Activated CD4-positive, alpha-beta T cell treated with anti-CD3 and anti-CD28 coated beads, Interleukin-2, amount 10 ng/mL, durations not matched to agents 24 days and 14 days (primary cell): ENCODE results near the gene BRPF1. TPM values are rescaled to one million over a fixed set of nuclear protein-coding genes. Genes with fewer than 3 reads are reported as not detected.

Experiments
- DNase-seq: peaks from one replicate; pipeline ENCODE4 v3.0.0; 2022
- H3K27ac Mint-ChIP-seq: one replicate; pipeline ENCODE4 v1.8.0; 2022; ENCODE audit warnings: mild to moderate bottlenecking, mixed read lengths
- H3K27me3 Mint-ChIP-seq: one replicate; pipeline ENCODE4 v1.8.0; 2022; ENCODE audit warnings: mixed read lengths
- H3K36me3 Mint-ChIP-seq: one replicate; pipeline ENCODE4 v1.8.0; 2022; ENCODE audit warnings: low read depth, mild to moderate bottlenecking, mixed read lengths
- H3K4me1 Mint-ChIP-seq: one replicate; pipeline ENCODE4 v1.8.0; 2021; ENCODE audit warnings: mixed read lengths
- H3K4me3 Mint-ChIP-seq: one replicate; pipeline ENCODE4 v1.8.0; 2022; ENCODE audit warnings: mild to moderate bottlenecking, moderate library complexity, mixed read lengths
- H3K9me3 Mint-ChIP-seq: one replicate; pipeline ENCODE4 v1.8.0; 2021; ENCODE audit warnings: mixed read lengths
- intact Hi-C: fragments of 100-400 bp; cut with micrococcal nuclease; formaldehyde crosslinking; loops from one replicate; pipeline ENCODE4 v1.15.1; 2023
- total RNA-seq: library from RNA; stranded (reverse); gene quantifications from 2 replicates; pipeline ENCODE4 v1.2.3, GENCODE V29; 2022

Gene BRPF1
- total RNA-seq, 1 donor from 2014 or later = 45.3 TPM

DNA sequence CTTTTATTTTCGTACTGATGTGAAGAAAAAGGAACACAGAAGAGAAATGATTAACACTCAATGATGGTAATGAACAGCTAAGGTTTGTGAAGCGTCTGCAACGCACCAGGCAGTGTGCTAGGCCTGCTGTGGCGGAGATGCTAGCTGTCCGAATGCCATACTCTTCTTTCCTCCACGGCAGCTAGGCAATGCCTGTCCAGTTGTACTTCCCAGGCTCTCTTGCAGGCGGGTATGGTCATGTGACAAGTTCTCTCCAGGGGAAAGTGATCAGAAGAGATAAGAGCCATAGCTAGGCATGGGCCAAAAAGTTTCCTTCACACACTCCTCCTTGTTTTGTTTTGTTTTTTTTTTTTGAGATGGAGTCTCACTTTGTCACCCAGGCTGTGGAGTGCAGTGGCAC, 54.1 kb downstream of the BRPF1 start:
- intact Hi-C loops = no loop called here
- Mint-ChIP-seq H3K27ac (no peak overlapping the region), H3K27me3 (no peaks in the 10 kb centered on the region), H3K4me1 (peaks cover 49% of the 10 kb centered on the region), H3K4me3 (no peak overlapping the region), H3K36me3 (peaks cover 68% of the 10 kb centered on the region), H3K9me3 (no peaks in the 10 kb centered on the region)
- DNase-seq = no peak

DNA sequence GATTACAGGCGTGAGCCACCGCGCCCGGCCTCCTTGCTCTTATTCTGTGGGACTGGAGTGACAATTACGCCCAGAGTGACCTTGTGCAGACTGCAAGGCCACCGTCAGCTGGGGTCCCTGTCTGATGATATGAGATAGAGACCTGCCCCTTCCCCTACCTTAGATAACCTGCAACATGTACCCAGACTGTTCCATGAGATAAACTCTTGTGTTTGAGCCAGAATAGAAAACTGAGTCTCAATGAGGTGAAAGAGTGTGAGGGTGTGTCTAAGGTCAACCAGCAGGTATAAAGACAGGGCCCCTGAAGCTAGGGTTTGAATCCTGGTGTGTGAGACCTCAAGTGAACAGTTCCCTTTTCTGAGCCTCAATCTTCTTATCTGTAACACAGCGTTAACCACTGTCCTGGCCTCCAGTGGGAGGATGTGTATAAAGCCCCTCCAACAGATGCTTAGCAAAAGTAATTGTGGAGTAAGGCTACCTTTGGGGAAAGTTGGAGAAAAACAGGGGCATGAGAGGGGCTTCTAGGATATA, 54.7 kb downstream of the BRPF1 start:
- H3K27ac Mint-ChIP-seq = peak overlapping the region; percentile 60

DNA sequence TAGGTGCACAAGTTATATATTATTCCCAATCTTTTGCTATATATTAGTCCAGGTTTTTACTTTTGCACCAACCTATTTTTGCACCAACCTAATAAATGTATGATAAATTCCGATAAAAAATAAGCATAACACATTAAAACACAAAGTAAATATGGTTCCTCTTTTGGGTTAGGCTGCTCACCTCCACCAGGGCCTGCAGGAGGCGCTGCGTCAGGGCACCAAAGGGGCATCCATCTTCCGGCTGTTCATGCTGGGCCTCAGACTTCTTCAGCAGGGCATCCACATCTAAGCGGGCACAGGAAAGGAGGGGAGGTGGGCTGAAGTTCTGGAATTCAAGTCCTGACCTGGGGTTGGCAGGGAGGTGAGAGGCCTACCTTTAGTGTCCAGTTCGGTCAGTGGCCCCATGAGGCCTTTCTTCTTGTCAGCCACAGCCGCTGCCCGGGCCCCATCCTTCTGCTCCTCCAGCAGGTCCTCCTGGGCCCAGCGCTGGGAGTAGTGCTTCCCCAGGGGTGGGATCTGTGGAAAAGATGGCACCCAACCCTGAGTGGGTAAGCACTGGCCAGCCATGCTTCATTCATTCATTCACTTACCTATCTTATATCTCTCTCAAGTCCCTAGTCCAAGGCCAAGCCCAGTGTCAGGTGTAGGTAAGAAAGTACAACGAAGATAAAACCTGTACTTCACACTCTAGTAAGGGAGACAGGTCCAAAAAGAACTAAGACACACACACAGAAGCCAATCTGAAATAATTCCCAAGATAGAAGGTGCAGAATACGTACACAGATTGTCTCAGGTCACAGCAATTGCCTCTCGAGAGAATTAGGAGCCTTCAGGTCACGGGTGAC, 55.5 kb downstream of the BRPF1 start:
- Mint-ChIP-seq H3K9me3 (no peaks in the 10 kb centered on the region), H3K4me1 (peaks cover 53% of the 10 kb centered on the region), H3K4me3 (peak overlapping the region; percentile 62), H3K27me3 (no peaks in the 10 kb centered on the region), H3K27ac (peak overlapping the region; percentile 85), H3K36me3 (peaks cover 65% of the 10 kb centered on the region)
- intact Hi-C loops = loop anchor here (1.0 kb wide), 1 partner anchor 9 kb away; no protein-coding TSS in a partner anchor
- DNase-seq = no peak

More for the DNA sequence above, 54.7 kb downstream of the BRPF1 start:
- peaks cover 65% of the 10 kb centered on the region for H3K36me3 Mint-ChIP-seq
- H3K4me1 Mint-ChIP-seq = peaks cover 49% of the 10 kb centered on the region
- H3K27me3 Mint-ChIP-seq = no peaks in the 10 kb centered on the region
- no peaks in the 10 kb centered on the region for H3K9me3 Mint-ChIP-seq
- no peak overlapping the region for H3K4me3 Mint-ChIP-seq
- DNase-seq = no peak
- intact Hi-C loops = no loop called here

GRCh38 chr3:9787714-9788113, 56.2 kb downstream of the BRPF1 start:
- Mint-ChIP-seq H3K36me3 (peaks cover 62% of the 10 kb centered on the region), H3K27ac (peak overlapping the region; percentile 85), H3K4me3 (peak overlapping the region; percentile 62), H3K4me1 (peaks cover 49% of the 10 kb centered on the region), H3K9me3 (no peaks in the 10 kb centered on the region), H3K27me3 (no peaks in the 10 kb centered on the region)
- DNase-seq = peak; percentile 67
- intact Hi-C loops = loop anchor here (1.0 kb wide), 1 partner anchor 9 kb away; no protein-coding TSS in a partner anchor

DNA sequence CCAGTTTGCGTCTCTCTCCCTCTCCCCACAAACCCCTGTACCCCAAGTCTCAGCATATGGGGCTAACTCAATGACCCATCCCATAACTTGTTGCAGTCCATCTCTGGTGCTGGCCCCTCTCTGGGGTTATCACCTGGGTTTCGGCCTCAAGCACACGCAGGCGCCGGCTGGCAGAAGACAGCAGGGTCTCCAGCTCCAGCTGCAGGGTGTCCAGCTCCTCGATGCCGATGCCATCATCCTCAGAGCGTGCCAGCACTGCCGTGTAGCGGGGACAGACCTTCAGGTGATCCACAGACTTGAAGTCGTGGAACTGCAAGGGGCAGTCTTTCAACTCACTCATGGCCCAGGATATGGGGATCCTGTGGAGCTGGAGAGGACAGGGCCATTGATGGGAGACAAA, 59.6 kb downstream of the BRPF1 start:
- Mint-ChIP-seq H3K9me3 (no peaks in the 10 kb centered on the region), H3K27me3 (no peaks in the 10 kb centered on the region), H3K36me3 (peaks cover 59% of the 10 kb centered on the region), H3K4me1 (peaks cover 55% of the 10 kb centered on the region), H3K4me3 (peak overlapping the region; percentile 94), H3K27ac (no peak overlapping the region)
- intact Hi-C loops = no loop called here
- DNase-seq = no peak

DNA sequence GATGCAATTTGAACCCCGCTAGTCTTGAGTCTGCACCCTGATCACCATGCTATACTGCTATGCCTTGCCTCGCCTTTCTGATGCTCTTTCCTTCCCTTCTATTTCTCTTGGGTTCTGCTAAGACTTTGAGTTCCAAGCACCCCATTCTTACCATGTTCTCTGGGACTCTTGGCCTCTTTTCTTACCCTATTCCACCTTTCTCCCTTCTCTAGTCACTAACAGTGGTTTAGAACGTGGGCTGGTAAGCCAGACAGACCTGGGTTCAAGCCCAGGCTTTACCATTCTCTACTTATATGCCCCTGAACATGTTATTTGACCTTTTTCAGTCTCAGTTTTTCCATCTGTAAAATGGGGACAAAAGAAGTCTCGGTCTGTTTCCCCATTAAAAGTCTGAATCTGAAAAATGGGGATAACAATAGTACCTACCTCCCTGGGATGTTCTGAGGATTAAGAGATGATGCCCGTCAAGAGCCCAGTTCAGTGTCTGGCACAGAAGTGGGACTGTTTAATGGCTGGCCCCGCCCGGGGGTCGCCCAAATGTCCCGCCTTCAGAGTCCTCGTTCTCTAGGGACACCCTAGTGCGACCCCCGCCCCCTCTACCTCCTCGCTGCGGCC, 60.4 kb downstream of the BRPF1 start:
- Mint-ChIP-seq H3K4me1 (peaks cover 50% of the 10 kb centered on the region), H3K27me3 (no peaks in the 10 kb centered on the region), H3K4me3 (peak overlapping the region; percentile 94), H3K36me3 (peaks cover 53% of the 10 kb centered on the region), H3K9me3 (no peaks in the 10 kb centered on the region), H3K27ac (peak overlapping the region; percentile 100)
- DNase-seq = peak; percentile 63
- intact Hi-C loops = loop anchor here (1.0 to 2.0 kb wide), 8 partner anchors 14 to 323 kb away; partner anchors contain the start of genes BRK1, BRPF1, CRELD1 and JAGN1

GRCh38 chr3:9792405-9793160, 61.0 kb downstream of the BRPF1 start, which contains the start of the genes ARPC4 and TADA3:
Gene ARPC4 (plus strand): TSS chr3:9793082. CDS start chr3:9793122, 40 bp downstream.
Gene TADA3 (minus strand): TSS chr3:9792473. CDS start chr3:9791466, 1,007 bp downstream.
- intact Hi-C loops = loop anchor here (1.0 to 2.0 kb wide), 10 partner anchors 14 to 322 kb away; partner anchors contain the start of genes BRK1, BRPF1, CAMK1 and CRELD1
- DNase-seq = peak; percentile 98
- Mint-ChIP-seq H3K4me1 (peaks cover 47% of the 10 kb centered on the region), H3K27me3 (no peaks in the 10 kb centered on the region), H3K27ac (peak within 1 kb of the TSS; percentile 100), H3K36me3 (peaks cover 54% of the 10 kb centered on the region), H3K4me3 (peak within 1 kb of the TSS; percentile 94), H3K9me3 (no peaks in the 10 kb centered on the region)

GRCh38 chr3:9793161-9793781, 61.7 kb downstream of the BRPF1 start:
- peaks cover 58% of the 10 kb centered on the region for H3K36me3 Mint-ChIP-seq
- peak overlapping the region; percentile 94 for H3K4me3 Mint-ChIP-seq
- H3K9me3 Mint-ChIP-seq = no peaks in the 10 kb centered on the region
- H3K4me1 Mint-ChIP-seq = peaks cover 47% of the 10 kb centered on the region
- no peaks in the 10 kb centered on the region for H3K27me3 Mint-ChIP-seq
- DNase-seq = peak; percentile 81
- intact Hi-C loops = loop anchor here (1.0 to 2.0 kb wide), 5 partner anchors 15 to 322 kb away; partner anchors contain the start of genes BRK1, CAMK1, CRELD1 and JAGN1
- peak overlapping the region; percentile 100 for H3K27ac Mint-ChIP-seq

GRCh38 chr3:9794400-9794799, 62.9 kb downstream of the BRPF1 start:
- DNase-seq = no peak
- Mint-ChIP-seq H3K27ac (peak overlapping the region; percentile 100), H3K4me1 (peaks cover 43% of the 10 kb centered on the region), H3K9me3 (no peaks in the 10 kb centered on the region), H3K36me3 (peaks cover 59% of the 10 kb centered on the region), H3K27me3 (no peaks in the 10 kb centered on the region), H3K4me3 (peak overlapping the region; percentile 94)
- intact Hi-C loops = no loop called here

GRCh38 chr3:9795207-9795606, 63.7 kb downstream of the BRPF1 start:
- no peak for DNase-seq
- Mint-ChIP-seq H3K9me3 (no peaks in the 10 kb centered on the region), H3K36me3 (peaks cover 59% of the 10 kb centered on the region), H3K4me3 (peak overlapping the region; percentile 57), H3K4me1 (peaks cover 41% of the 10 kb centered on the region), H3K27ac (peak overlapping the region; percentile 27), H3K27me3 (no peaks in the 10 kb centered on the region)
- intact Hi-C loops = no loop called here

DNA sequence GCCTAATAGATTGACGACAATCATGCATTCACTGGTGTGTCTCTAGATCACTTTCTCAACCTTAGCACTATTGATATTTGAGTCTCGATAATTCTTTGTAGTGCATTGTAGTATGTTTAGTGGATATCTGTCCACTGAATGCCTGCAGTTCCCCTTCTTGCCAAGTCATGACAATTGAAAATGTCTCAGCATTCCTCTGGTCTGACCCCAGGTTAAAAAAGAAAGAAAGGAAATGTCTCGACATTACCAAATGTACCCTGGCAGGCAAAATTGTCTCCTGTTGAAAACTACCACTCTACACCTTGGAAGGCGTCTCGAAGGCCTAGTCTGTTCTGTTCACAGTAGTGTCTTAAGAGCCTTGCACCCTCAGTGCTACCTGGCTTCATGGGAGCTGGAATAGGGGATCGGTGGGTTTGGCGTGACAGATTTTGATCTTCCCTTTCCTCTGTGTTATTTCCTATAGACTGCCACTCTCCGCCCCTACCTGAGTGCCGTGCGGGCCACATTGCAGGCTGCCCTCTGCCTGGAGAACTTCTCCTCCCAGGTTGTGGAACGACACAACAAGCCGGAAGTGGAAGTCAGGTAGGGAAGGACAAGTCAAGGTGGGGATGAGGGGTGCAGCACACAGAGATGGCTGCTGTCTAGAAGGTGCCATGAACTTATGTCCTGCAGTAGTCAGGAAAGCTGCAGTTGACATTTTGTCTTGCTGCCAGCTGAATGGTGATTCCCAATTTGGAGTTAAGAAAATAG, 65.8 kb downstream of the BRPF1 start:
- DNase-seq = no peak
- H3K36me3 Mint-ChIP-seq = peaks cover 62% of the 10 kb centered on the region
- peaks cover 23% of the 10 kb centered on the region for H3K4me1 Mint-ChIP-seq
- intact Hi-C loops = no loop called here
- no peak overlapping the region for H3K4me3 Mint-ChIP-seq
- no peaks in the 10 kb centered on the region for H3K9me3 Mint-ChIP-seq
- no peak overlapping the region for H3K27ac Mint-ChIP-seq
- H3K27me3 Mint-ChIP-seq = no peaks in the 10 kb centered on the region
